Activated naive CD4-positive, alpha-beta T cell treated with anti-CD3 and anti-CD28 coated beads, Interleukin-2, amount 10 ng/mL, durations not matched to agents 5 hours and 36 hours (primary cell): Measurements from ENCODE around the gene PTPN4. TPM values are rescaled to one million over a fixed set of nuclear protein-coding genes. Genes with fewer than 3 reads are reported as not detected.

Source experiments
- total RNA-seq, 2 experiments: library from RNA; stranded (reverse); gene quantifications; one replicate each; pipeline ENCODE4 v1.2.3, GENCODE V29; 2021

PTPN4 gene, protein sequence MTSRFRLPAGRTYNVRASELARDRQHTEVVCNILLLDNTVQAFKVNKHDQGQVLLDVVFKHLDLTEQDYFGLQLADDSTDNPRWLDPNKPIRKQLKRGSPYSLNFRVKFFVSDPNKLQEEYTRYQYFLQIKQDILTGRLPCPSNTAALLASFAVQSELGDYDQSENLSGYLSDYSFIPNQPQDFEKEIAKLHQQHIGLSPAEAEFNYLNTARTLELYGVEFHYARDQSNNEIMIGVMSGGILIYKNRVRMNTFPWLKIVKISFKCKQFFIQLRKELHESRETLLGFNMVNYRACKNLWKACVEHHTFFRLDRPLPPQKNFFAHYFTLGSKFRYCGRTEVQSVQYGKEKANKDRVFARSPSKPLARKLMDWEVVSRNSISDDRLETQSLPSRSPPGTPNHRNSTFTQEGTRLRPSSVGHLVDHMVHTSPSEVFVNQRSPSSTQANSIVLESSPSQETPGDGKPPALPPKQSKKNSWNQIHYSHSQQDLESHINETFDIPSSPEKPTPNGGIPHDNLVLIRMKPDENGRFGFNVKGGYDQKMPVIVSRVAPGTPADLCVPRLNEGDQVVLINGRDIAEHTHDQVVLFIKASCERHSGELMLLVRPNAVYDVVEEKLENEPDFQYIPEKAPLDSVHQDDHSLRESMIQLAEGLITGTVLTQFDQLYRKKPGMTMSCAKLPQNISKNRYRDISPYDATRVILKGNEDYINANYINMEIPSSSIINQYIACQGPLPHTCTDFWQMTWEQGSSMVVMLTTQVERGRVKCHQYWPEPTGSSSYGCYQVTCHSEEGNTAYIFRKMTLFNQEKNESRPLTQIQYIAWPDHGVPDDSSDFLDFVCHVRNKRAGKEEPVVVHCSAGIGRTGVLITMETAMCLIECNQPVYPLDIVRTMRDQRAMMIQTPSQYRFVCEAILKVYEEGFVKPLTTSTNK
- 10 to 100 TPM; 68.1 to 80.2 TPM for total RNA-seq

DNA sequence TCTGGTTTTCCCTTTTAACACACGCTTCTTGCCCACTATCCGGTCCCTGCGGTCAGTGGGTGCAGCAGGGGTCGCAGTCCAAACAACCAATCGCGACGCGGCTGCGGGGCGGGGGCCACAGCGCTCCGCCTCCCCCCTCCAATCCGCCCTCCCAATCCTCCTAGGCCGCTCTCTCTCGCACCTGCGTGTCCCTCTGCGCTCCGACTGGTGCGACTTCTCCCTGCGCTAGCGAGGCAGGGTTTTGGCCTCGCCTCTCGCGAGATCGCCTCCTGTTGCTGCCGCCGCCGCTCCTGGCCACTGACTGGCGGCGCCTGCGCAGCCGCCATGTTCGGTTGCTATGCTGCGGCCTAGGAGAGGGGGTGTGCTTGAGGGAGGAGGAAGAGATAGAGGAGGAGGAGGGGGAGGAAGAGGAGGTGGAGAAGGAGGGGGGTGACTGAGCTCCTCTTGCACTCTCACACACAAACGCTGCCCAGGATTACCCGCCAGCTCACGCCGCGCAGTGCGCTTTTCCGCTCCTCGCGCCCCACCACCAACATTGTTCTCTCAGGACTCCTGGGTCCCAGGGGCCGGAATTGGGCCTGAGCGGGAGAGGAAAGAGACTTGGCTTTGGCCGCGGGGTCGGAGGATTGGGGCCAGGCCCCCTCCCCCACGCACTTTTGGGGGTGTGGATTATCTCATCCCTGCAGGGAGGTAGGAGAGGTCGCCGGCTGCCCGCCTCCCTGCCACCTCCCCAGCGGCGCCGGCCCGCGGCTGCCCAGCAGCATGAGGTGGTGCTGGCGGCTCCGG lies at the start of gene PTPN4:
TSS of gene PTPN4 (plus strand) at position 472 of the 786 bp plus-strand sequence. CDS start 49,932 bp downstream, outside the sequence.

DNA sequence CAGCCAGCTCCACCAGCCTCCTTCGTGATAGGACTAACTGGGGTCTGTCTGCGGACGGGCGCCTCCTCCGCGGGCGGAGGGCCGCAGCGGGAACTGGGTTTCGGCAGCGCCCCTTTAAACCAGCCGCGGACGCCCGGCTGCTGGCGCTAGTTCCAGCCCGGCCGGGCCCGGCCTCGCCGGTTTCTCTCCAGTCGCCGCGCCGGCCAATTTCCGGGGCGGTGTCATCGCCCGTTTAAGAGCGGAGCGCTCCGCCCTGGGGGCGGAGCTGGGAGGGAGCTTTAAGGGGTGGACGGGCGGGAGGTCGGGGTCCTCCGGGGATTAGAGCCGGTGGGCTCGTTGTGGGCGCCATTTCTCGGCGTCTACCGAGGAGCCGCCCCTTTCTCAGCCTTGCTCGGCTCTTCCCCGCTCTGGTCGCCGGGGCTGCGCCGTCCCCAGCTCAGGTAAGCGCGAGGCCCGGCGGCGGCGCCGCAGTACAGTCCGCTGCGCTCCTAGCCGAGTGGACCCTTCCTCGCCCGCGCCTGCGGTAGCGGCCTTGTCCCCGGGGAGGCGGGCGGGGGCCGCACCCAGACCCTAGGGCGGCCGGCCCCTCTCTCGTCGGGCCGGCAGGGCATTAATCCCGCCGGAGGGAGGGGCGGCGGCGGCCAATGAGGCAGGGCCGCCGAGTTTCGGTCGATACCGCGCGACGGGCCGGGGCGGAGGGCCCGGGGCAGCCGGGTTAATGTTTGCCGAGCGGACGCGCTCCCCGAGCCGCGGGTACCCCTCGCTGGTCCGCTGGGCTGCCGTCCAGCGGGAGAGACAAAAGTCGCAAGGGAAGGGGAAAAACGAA lies 253.3 kb downstream of the PTPN4 start, which contains the start of gene EPB41L5:
TSS of gene EPB41L5 (plus strand) at position 307 of the 826 bp plus-strand sequence. CDS start 6,008 bp downstream, outside the sequence.

Other genes with a start within 250 kb of the PTPN4 start
- gene SCTR, start 235.4 kb upstream of the PTPN4 start, total RNA-seq, result not detected
- not detected for gene CFAP221, start 215.5 kb upstream of the PTPN4 start, total RNA-seq
- 10 to 100 TPM; 11.0 to 11.1 TPM for gene TMEM177, start 80.7 kb upstream of the PTPN4 start, total RNA-seq